ENCODE data around the gene TIMP1.
A peak's percentile ranks its signal among the peaks of the same experiment; 100 is the strongest.

TIMP1 gene

GRCh38 chrX:47581731-47582647 lies at the start of gene TIMP1:
Gene TIMP1, plus strand, starts transcription at chrX:47582436. Its CDS starts 980 bp downstream, at chrX:47583416.
- DNase-seq (ENCODE audit: low read depth) = peak; percentile 54

GRCh38 chrX:47539860-47540259 lies 42.4 kb upstream of the TIMP1 start:
- DNase-seq (ENCODE audit: low read depth) = no peak

GRCh38 chrX:47540754-47541538 lies 41.3 kb upstream of the TIMP1 start:
- no peak for DNase-seq (ENCODE audit: low read depth)

GRCh38 chrX:47543496-47543895 lies 38.7 kb upstream of the TIMP1 start:
- no peak for DNase-seq (ENCODE audit: low read depth)

GRCh38 chrX:47556045-47556623 lies 26.1 kb upstream of the TIMP1 start:
- peak; percentile 67 for DNase-seq (ENCODE audit: low read depth)

GRCh38 chrX:47558436-47558835 lies 23.8 kb upstream of the TIMP1 start:
- no peak for DNase-seq (ENCODE audit: low read depth)

DNA sequence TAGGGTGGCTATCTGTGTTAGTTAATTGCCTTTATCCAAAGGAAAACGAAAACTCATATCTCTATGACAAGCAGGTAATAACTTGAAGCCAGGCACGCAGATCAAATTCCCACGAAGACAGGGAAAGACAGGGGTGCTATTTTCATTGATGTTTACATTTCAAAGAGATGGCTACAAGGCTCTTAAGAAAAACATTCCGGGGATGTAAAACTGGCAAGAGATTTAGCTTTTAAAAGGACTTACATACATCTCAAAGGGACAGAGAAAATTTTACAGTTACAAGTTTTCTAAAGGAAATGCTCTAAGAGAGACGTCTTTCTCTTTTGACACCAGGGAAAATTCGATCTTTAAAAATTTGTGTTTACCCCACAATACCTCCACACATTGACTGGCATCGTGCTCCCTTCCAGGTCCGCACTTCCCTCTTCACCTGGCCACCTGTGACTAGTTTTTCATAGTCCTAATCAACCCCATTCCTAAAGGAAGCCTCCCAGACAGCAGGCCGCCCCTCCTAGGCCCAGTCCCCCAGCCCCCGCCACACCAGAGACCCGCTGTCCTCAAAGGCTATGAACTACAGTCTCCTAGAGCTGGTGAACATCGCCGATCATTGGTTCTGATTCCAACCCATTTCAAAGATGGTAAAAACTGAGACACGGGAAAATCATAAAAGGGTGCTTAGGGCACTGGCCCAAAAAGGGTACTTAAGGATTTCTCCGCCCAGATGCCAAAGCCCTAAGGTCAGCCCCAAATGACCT lies 21.9 kb upstream of the TIMP1 start:
- no peak for DNase-seq (ENCODE audit: low read depth)

DNA sequence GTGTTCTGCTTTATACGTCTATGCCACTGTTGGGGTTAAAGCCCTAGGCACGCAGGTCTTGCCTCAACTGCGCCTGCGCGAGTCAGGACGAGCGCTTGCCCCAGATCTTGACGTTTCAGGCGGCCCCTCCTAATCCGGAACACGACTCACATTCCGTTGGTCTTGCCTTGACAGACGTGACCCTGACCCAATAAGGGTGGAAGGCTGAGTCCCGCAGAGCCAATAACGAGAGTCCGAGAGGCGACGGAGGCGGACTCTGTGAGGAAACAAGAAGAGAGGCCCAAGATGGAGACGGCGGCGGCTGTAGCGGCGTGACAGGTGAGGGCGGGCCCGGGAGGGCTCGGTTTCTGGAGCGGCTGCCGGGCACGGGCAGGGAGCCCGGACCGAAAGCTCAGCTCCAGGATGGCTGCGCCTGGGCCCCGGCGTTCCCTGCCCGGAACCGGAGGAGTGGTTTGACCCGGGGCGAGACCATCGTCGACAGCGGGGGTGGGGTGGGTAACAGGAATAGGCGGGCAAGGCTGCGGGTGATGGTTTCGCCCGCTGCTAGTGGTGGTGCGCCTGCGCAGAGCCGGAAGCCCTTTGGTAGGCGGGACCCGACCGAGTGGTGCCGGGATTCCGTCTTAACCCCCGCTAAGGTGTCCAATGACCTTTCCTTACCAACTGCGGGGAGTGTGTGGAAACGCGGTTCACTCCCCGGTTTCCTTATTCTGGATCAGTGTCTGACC lies 21.1 kb upstream of the TIMP1 start, which contains the start of gene ARAF:
TSS of gene ARAF (plus strand) at position 272 of the 725 bp plus-strand sequence. CDS start 1,763 bp downstream, outside the sequence.
- peak; percentile 80 for DNase-seq (ENCODE audit: low read depth)

DNA sequence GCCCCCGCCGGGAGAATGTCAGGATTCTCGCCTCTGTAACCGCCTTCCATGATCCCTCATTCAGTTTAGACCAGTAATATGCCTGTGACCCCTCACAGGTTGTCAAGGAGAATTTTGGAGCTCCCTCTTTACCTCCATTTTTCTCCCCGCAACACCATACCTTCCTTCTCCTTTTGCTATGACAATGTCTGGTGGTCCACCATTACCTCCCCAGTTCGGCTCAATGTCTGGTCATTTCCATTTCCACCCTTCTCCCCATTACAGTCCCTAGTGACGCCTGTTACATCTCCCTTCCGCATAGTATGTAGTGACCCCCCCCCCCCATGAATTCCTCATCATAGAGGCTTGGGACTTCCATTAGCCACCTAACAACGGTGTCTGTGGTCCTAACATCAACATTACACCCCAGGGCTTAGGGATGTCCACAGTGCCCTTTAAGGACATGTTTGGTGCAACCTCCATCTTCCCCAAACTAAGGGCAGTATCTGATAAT lies 20.5 kb upstream of the TIMP1 start:
- DNase-seq (ENCODE audit: low read depth) = no peak

GRCh38 chrX:47562615-47563243 lies 19.5 kb upstream of the TIMP1 start:
- no peak for DNase-seq (ENCODE audit: low read depth)

GRCh38 chrX:47563801-47564315 lies 18.4 kb upstream of the TIMP1 start:
- DNase-seq (ENCODE audit: low read depth) = no peak

- no peak for DNase-seq (ENCODE audit: low read depth)
Observed at GRCh38 chrX:47564438-47565085, 17.7 kb upstream of the TIMP1 start.

DNA sequence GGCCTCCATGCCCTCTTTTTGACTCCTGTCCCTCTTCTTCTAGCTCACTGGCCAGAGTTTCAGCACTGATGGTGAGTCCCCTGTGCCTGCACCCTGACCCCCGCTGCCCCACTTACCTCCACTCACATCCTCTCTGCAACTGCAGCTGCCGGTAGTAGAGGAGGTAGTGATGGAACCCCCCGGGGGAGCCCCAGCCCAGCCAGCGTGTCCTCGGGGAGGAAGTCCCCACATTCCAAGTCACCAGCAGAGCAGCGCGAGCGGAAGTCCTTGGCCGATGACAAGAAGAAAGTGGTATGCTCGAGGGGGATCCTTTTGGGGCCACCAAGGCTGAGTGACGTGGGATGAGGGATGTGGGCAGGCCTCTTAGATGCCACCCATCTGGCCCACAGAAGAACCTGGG lies 15.4 kb upstream of the TIMP1 start:
- DNase-seq (ENCODE audit: low read depth) = no peak

- DNase-seq (ENCODE audit: low read depth) = no peak
Observed at GRCh38 chrX:47568656-47569295, 13.5 kb upstream of the TIMP1 start.

- DNase-seq (ENCODE audit: low read depth) = no peak
Observed at GRCh38 chrX:47570794-47571193, 11.4 kb upstream of the TIMP1 start.

DNA sequence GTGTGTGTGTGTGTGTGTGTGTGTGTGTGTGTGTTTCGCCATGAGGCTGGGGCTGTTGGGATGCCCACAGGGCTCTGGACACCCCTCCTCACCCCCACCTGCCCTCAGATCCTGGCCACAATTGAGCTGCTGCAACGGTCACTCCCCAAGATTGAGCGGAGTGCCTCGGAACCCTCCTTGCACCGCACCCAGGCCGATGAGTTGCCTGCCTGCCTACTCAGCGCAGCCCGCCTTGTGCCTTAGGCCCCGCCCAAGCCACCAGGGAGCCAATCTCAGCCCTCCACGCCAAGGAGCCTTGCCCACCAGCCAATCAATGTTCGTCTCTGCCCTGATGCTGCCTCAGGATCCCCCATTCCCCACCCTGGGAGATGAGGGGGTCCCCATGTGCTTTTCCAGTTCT lies 11.0 kb upstream of the TIMP1 start:
- DNase-seq (ENCODE audit: low read depth) = no peak

GRCh38 chrX:47571896-47572295 lies 10.3 kb upstream of the TIMP1 start:
- no peak for DNase-seq (ENCODE audit: low read depth)

DNA sequence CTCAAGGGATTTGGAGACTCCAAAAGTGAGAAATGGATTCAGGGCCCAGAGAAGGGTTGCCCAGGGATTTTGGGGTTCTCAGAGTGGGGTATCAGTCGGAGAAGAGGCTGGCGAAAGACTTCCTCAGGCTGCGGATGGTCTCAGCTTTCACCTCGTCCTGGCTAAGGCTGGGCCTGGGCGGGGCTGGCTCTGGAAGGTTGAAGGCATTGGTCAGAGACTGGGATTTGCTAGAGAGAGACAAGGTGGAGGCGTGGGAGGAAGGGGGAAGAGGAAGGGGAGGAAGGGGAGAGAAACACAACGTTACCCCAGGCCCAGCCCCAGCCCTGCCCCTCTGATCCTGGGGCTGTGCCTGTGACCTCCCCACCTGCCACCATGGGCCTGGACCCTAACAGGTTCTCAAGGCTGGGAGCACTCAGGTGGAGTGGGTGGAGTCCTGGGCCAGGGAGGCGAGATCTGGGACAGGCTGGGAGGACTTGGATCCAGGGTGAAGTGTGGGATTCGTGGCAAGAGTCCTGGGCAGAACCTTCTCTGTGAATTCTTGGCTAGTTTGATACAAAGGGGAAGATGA lies 9.4 kb upstream of the TIMP1 start:
- DNase-seq (ENCODE audit: low read depth) = no peak
